ENCODE data around the gene MPPED1.

MPPED1 gene

DNA sequence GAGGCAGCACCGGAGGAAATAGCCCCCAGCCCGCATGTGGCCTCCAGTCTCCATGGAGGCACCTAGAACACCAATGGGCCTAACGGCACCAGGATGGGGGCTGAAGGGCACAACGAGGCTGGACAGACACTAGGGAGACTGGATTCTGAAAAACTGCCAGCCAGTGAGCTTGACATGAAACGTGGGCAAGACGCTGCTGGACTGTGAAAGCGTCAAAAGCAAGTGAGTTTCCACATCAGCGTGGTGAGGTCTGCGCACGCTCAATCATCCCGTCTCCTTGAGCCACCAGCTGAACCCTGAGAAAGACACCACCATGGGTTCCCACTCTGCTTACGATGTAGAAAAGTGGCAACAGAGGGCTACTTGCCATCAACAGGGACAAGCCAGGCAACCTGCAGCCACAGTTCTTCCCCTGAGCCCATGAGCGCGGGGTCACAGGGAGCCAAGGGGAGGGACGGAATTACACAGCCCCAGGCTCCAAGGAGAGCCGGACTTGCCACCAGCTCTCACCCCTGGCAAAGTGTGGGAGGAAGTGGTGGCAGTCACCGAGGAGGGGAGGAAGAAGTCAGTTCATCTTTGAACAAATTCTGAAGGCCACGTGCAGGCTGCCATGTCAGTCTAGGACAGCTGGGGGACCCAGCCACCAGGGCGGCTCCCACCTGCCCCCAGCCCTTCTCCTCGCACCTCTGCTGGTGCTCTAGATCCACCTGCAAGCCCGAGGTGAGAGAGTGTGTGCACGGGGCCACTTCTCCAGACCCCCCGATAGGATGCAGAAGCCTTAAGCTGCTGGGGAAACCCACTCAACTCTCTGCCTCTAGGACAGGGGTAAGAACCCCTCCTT lies 131.1 kb downstream of the MPPED1 start:
- DNase-seq (ENCODE audit: low read depth) = no peak

DNA sequence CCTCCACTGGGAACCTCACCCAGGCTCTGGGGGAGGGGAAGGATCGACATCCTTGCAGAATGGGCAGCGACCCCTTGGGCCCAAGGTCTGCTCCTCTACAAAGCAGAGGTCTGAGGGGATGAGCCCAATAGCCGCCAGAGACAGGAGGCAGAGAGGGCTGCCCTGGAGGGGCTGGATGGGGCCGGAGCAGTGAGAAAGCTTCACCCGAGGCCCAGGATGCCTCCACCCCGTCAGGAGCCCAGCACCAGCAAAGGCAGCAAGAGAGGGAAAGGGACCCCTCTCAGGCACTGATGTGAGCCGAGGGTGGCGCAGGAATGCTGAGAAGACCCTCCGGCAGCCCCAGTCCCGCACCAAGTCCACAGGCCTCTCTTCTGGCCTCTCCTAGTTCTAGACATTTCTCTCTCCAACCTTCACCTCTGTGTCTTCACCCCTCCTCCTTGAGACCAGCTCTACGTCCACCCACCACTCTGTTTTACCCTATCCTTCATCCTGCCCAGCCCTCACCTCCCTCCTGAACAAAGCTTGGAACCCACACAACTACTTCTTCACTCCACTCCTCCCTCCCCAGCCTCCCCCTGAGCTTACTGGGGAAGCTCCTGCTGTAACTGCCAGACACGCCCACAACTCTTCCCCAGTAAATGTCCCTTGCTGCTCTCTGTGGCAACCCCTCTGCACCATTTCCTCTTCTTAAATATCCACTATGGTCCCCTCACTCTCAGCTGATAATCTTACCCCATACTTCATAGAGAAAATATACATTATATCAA lies 131.9 kb downstream of the MPPED1 start:
- no peak for DNase-seq (ENCODE audit: low read depth)

- DNase-seq (ENCODE audit: low read depth) = no peak
Measured at GRCh38 chr22:43544289-43544673, 132.5 kb downstream of the MPPED1 start.

DNA sequence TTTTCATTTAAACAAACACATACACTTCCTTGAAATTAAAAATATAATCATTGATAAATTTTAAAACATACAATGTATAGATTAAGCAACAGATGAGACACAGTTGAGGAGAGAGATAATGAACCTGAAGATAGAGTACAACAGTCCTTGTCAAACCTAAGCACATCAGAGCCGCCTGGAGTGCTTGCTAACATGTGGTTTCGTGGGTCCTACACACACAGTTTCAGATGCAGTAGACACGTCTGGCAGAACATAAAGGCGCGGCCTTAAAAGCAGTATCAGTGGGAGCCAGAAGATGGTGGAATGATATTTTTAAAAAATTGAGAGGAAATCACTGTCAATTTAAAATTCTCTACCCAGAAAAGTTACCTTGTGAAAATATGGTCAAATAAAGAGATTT lies 134.4 kb downstream of the MPPED1 start:
- DNase-seq (ENCODE audit: low read depth) = no peak

DNA sequence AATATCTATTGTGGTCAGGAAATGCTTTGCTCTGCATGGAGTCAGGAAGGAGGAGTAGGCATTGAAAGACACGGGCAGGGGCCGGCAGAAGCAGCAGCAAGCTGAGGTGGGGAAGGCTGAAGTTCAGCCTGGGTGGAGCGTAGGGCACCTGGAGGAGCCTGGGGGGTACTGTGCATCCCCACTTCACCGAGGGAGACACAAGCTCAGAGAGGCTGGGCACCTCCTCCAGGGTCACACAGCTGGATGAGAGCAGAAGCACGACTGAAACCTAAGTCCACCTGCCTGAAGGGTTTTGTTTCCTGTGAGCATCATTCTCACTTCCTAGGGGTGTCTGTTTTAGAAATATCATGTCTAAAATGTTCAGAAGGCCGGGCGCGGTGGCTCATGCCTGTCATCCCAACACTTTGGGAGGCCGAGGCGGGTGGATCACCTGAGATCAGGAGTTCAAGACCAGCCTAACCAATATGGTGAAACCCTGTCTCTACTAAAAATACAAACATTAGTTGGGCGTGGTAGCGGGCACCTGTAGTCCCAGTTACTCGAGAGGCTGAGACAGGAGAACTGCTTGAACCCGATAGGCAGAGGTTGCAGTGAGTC lies 138.3 kb downstream of the MPPED1 start:
- no peak for DNase-seq (ENCODE audit: low read depth)

DNA sequence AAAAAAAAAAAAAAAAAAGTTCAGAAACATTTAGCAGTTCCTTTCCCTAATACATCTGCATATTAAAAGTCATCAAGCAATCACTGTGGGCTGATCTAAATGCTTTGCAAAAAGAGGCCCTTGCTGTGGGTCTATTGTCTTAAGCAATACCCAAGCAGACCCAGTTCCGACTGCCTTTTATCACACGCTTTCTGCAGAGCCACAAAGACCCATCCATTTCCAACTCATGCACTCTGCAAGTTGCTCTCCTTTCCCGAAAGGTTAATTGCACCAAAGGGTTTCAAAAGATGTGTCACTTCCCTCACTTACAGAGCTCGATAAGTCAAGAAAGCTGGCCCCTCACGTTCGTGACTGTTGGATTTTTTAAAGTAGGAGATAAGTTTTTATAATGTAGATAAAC lies 138.9 kb downstream of the MPPED1 start:
- no peak for DNase-seq (ENCODE audit: low read depth)

DNA sequence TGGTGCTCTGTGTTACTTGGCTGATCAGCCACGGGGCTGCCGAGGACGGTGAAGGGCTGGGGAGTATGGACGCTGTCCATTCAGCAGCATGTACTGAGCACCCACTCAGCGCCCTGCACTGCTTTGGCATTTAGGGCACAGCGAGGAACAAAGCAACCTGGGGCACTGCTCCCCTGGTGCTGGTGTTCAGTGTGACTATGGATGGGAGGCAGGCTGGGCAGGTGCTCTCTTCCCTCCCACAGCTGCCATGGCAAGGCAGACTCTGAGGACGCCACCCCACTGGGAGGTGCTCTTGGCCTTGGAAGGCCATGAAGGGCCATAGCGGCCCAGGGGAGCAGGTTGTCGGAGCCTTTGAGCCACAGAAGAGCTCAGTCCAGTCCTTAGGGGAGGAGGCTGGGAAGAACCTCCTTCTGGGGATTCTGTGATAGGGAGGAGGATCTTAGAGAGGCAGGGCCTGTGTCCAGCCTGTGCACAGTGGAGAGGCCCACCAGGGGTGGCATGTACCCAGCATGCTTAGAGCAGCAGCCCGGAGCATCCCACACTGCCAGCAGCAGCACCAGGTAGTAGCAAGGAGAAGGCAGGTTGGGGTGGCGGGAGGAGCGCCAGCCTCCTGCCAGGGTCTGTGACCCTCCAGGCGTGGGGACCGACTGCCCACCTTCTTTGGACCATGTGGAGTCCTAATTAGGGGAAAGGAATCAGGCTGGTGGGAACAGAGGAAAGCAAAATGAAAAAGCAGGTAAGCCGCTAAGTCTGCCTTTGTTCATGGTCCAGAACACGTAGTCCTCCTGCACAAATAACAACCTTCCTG lies 141.8 kb downstream of the MPPED1 start:
- DNase-seq (ENCODE audit: low read depth) = no peak

DNA sequence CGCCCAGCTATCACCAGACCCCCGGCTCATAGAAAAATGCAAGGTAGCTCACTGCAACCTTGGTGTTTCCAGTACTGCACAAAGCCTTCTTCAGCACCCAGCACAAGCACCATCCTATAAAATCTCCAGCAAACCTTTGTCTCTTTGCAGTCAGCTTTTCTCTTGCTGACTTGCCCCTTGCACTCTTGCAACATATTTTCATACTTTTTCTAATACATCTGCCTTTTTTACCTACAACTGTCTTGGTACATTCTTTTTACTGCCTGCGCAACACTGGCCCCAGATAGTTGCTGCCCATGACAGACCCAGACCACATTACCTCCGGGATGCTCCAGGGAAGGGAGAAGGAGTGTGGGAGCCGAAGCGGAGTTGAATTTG lies 142.4 kb downstream of the MPPED1 start:
- DNase-seq (ENCODE audit: low read depth) = no peak

GRCh38 chr22:43554694-43555365 lies 143.0 kb downstream of the MPPED1 start:
- DNase-seq (ENCODE audit: low read depth) = no peak

GRCh38 chr22:43555561-43556515 lies 144.0 kb downstream of the MPPED1 start:
- no peak for DNase-seq (ENCODE audit: low read depth)
